ENCODE measurements around the gene KRT23. TPM values are rescaled to one million over a fixed set of nuclear protein-coding genes. Genes with fewer than 3 reads are reported as not detected.

Gene KRT23
- 1 to 10 TPM in 3 of 7 donors, under 1 TPM in 2, not detected in 2; 0.22 to 5.0 (median 1.3) TPM for total RNA-seq
- polyA plus RNA-seq, result under 1 TPM; 0.05 to 0.53 TPM
- long read RNA-seq, donor 1, result 0 reads
- long read RNA-seq, donor 2, partial matches to known transcripts, result 0 of 1 reads
- long read RNA-seq, donor 2, other reads (novel, unspliced or antisense), result 0 of 1 reads
- long read RNA-seq, donor 3, partial matches to known transcripts, result 3 of 3 reads
- long read RNA-seq, donor 3, other reads (novel, unspliced or antisense), result 0 of 3 reads

GRCh38 chr17:40937384-40937819 lies at the start of gene KRT23:
TSS of gene KRT23 (minus strand) at chr17:40937646. CDS start at chr17:40936603, 1,043 bp downstream.
- no peak within 1 kb of the TSS for H3K27ac ChIP-seq
- no peak within 1 kb of the TSS for H3K4me3 ChIP-seq
- TF ChIP-seq CTCF (IDR thresholded peaks at IDR 0.05) (no peak), EP300 (IDR thresholded peaks at IDR 0.05) (no peak), POLR2A (IDR thresholded peaks at IDR 0.05) (no peak)
- 43 to 47% (median 43%) methylated on average over 9 of the region's 9 CpGs for WGBS, 3 donors
- H3K9me3 ChIP-seq, result no peaks in the 10 kb centered on the region
- DNase-seq, result no peak
- H3K4me1 ChIP-seq (ENCODE audit: insufficient read depth), result no peaks in the 10 kb centered on the region
- H3K36me3 ChIP-seq, result no peaks in the 10 kb centered on the region
- H3K27me3 ChIP-seq, result no peaks in the 10 kb centered on the region
- intact Hi-C loops (cut with DNase I), result no loop called here

GRCh38 chr17:40986920-40987319 lies 49.5 kb upstream of the KRT23 start:
- Histone ChIP-seq H3K36me3 (no peaks in the 10 kb centered on the region), H3K9me3 (no peaks in the 10 kb centered on the region), H3K27me3 (no peaks in the 10 kb centered on the region), H3K4me3 (no peak overlapping the region), H3K27ac (no peak overlapping the region), H3K4me1 (ENCODE audit: insufficient read depth) (no peaks in the 10 kb centered on the region)
- intact Hi-C loops (cut with DNase I), result no loop called here
- no peak for DNase-seq
- TF ChIP-seq CTCF (IDR thresholded peaks at IDR 0.05), result no peak
- no peak for TF ChIP-seq EP300 (IDR thresholded peaks at IDR 0.05)
- no peak for TF ChIP-seq POLR2A (IDR thresholded peaks at IDR 0.05)
- WGBS, 3 donors, result 64 to 69% (median 66%) methylated on average over 8 of the region's 8 CpGs

GRCh38 chr17:40984226-40984625 lies 46.8 kb upstream of the KRT23 start, which contains the start of gene KRT40:
TSS of gene KRT40 (minus strand) at chr17:40984326. CDS start at chr17:40984273, 53 bp downstream.
- intact Hi-C loops (cut with DNase I), result no loop called here
- 35 to 60% (median 46%) methylated on average over 3 of the region's 3 CpGs for WGBS, 3 donors
- Histone ChIP-seq H3K36me3 (no peaks in the 10 kb centered on the region), H3K27me3 (no peaks in the 10 kb centered on the region), H3K27ac (no peak within 1 kb of the TSS), H3K4me3 (no peak within 1 kb of the TSS), H3K4me1 (ENCODE audit: insufficient read depth) (peaks cover 2% of the 10 kb centered on the region), H3K9me3 (no peaks in the 10 kb centered on the region)
- TF ChIP-seq POLR2A (IDR thresholded peaks at IDR 0.05) (no peak), CTCF (IDR thresholded peaks at IDR 0.05) (no peak)
- no peak for DNase-seq

GRCh38 chr17:40981115-40981514 lies 43.7 kb upstream of the KRT23 start:
- Histone ChIP-seq H3K9me3 (no peaks in the 10 kb centered on the region), H3K27ac (no peak overlapping the region), H3K4me1 (ENCODE audit: insufficient read depth) (peaks cover 2% of the 10 kb centered on the region), H3K27me3 (no peaks in the 10 kb centered on the region), H3K4me3 (no peak overlapping the region), H3K36me3 (no peaks in the 10 kb centered on the region)
- 33 to 49% (median 39%) methylated on average over 5 of the region's 5 CpGs for WGBS, 3 donors
- intact Hi-C loops (cut with DNase I), result no loop called here
- no peak for DNase-seq
- TF ChIP-seq CTCF (IDR thresholded peaks at IDR 0.05) (no peak), EP300 (IDR thresholded peaks at IDR 0.05) (no peak), POLR2A (IDR thresholded peaks at IDR 0.05) (no peak)
